Upper lobe of left lung (tissue), 6 donors: ENCODE data around the gene MYL10. TPM values are rescaled to one million over a fixed set of nuclear protein-coding genes. Genes with fewer than 3 reads are reported as not detected.

Source experiments
- ATAC-seq, 2 donors: fragments of 200-7000 bp; cut with Tn5 transposase; one replicate each; pipeline ENCODE4 v1.9.1; 2022; ENCODE audit warnings: mild to moderate bottlenecking in 2 of 2, moderate library complexity in 2 of 2; ENCODE audit not compliant: low FRiP score in 2 of 2
- DNase-seq, 2 donors: peaks; one replicate each; pipeline ENCODE4 v3.0.0-alpha.2; 2019 to 2020
- H3K27ac ChIP-seq, 4 donors: fragments of 200-600 bp; sonication (generic); one replicate each; pipeline ENCODE4 v1.5.1; 2016 to 2019
- H3K27me3 ChIP-seq, 4 donors: fragments of 200-600 bp; sonication (generic); one replicate each; pipeline ENCODE4 v1.5.1; 2017 to 2019
- H3K36me3 ChIP-seq, 4 donors: fragments of 200-600 bp; sonication (generic); one replicate each; pipeline ENCODE4 v1.5.1; 2016 to 2019
- H3K4me1 ChIP-seq, 4 donors: fragments of 200-600 bp; sonication (generic); one replicate each; pipeline ENCODE4 v1.5.1; 2018 to 2019
- H3K4me3 ChIP-seq, 4 donors: fragments of 200-600 bp; sonication (generic); one replicate each; pipeline ENCODE4 v1.5.1; 2017 to 2019; ENCODE audit warnings: mild to moderate bottlenecking in 2 of 4, moderate library complexity in 1 of 4
- H3K9me3 ChIP-seq, 4 donors: fragments of 200-600 bp; sonication (generic); one replicate each; pipeline ENCODE4 v1.5.1; 2018 to 2019
- CTCF ChIP-seq, 6 experiments: fragments of 450-650 bp in 4 of 6; fragments of 200-600 bp in 2 of 6; sonication (generic) in 2 of 6; IDR thresholded peaks; one replicate each; pipeline ENCODE4 v1.5.1; 2016 to 2019; ENCODE audit warnings: antibody characterized with exemption in 6 of 6
- EP300 ChIP-seq, 4 donors: sonication (generic); formaldehyde crosslinking; IDR thresholded peaks; one replicate each; pipeline ENCODE4 v1.5.1; 2017; ENCODE audit warnings: antibody characterized with exemption in 4 of 4, control low read depth in 2 of 4
- POLR2A ChIP-seq, 4 donors: fragments of 450-650 bp; IDR thresholded peaks; one replicate each; pipeline ENCODE4 v1.5.1; 2016 to 2017; ENCODE audit warnings: antibody characterized with exemption in 4 of 4, mild to moderate bottlenecking in 2 of 4
- POLR2AphosphoS5 ChIP-seq, 2 donors: sonication (generic); formaldehyde crosslinking; IDR thresholded peaks; one replicate each; pipeline ENCODE4 v1.5.1; 2017; ENCODE audit warnings: antibody characterized with exemption in 2 of 2
- WGBS, 2 donors: methylation state at CpG; one replicate each; pipeline ENCODE4 v1.1.5; 2017 to 2018; 5-methylcytosine and 5-hydroxymethylcytosine counted together
- total RNA-seq, 6 donors: library from RNA; depleted of rRNA in 4 of 6; stranded (reverse); fragments of >200 nt in 4 of 6; gene quantifications; one replicate each; pipeline versions ENCODE4 v1.1.0 to v1.2.1, GENCODE V29; 2016 to 2021
- donor health status: DM: no; HTN: no; CAD: no; lungs with moderate emphysema.
- donor health status: DM: no; HTN: yes; CAD: no; lungs with severe emphysema.

MYL10 gene
- total RNA-seq, 6 donors from 2014 or later: not detected

- DNase-seq: no peak
- 86 to 90% methylated on average over 9 of the region's 9 CpGs for WGBS, 2 donors
These were observed 40.8 kb downstream of the MYL10 start for GRCh38 chr7:101588131-101588935.

GRCh38 chr7:101586906-101587677 is 42.0 kb downstream of the MYL10 start:
- no peaks in the 10 kb centered on the region for H3K36me3 ChIP-seq
- no peak for ATAC-seq
- WGBS, 2 donors: 59 to 69% methylated on average over 12 of the region's 12 CpGs

More at GRCh38 chr7:101588131-101588935, 40.8 kb downstream of the MYL10 start:
- Histone ChIP-seq H3K4me1 (no peaks in the 10 kb centered on the region), H3K36me3 (no peaks in the 10 kb centered on the region), H3K4me3 (no peak overlapping the region), H3K27me3 (no peaks in the 10 kb centered on the region), H3K27ac (no peak overlapping the region), H3K9me3 (no peaks in the 10 kb centered on the region)
- no peak for ATAC-seq
- no peak for TF ChIP-seq POLR2AphosphoS5 (IDR thresholded peaks at IDR 0.05)
- TF ChIP-seq EP300 (IDR thresholded peaks at IDR 0.05): no peak
- no peak for TF ChIP-seq POLR2A (IDR thresholded peaks at IDR 0.05)
- no peak for TF ChIP-seq CTCF (IDR thresholded peaks at IDR 0.05)

GRCh38 chr7:101586078-101586905 is 42.8 kb downstream of the MYL10 start:
- Histone ChIP-seq H3K4me3 (no peak overlapping the region), H3K4me1 (no peaks in the 10 kb centered on the region), H3K9me3 (no peaks in the 10 kb centered on the region), H3K27ac (no peak overlapping the region), H3K27me3 (no peaks in the 10 kb centered on the region), H3K36me3 (no peaks in the 10 kb centered on the region)
- no peak for ATAC-seq
- peak in 1 of 2 donors; percentile 25 for DNase-seq
- WGBS, 2 donors: 77 to 79% methylated on average over 18 of the region's 18 CpGs
- no peak for TF ChIP-seq EP300 (IDR thresholded peaks at IDR 0.05)
- TF ChIP-seq POLR2A (IDR thresholded peaks at IDR 0.05): no peak
- TF ChIP-seq POLR2AphosphoS5 (IDR thresholded peaks at IDR 0.05): no peak
- no peak for TF ChIP-seq CTCF (IDR thresholded peaks at IDR 0.05)

More at GRCh38 chr7:101586906-101587677, 42.0 kb downstream of the MYL10 start:
- TF ChIP-seq EP300 (IDR thresholded peaks at IDR 0.05) (no peak), POLR2AphosphoS5 (IDR thresholded peaks at IDR 0.05) (no peak), POLR2A (IDR thresholded peaks at IDR 0.05) (no peak), CTCF (IDR thresholded peaks at IDR 0.05) (no peak)
- Histone ChIP-seq H3K9me3 (no peaks in the 10 kb centered on the region), H3K27me3 (no peaks in the 10 kb centered on the region), H3K27ac (no peak overlapping the region), H3K4me1 (no peaks in the 10 kb centered on the region), H3K4me3 (no peak overlapping the region)
- no peak for DNase-seq

GRCh38 chr7:101582971-101583370 is 46.1 kb downstream of the MYL10 start:
- Histone ChIP-seq H3K27ac (no peak overlapping the region), H3K27me3 (no peaks in the 10 kb centered on the region), H3K9me3 (no peaks in the 10 kb centered on the region), H3K4me3 (no peak overlapping the region), H3K36me3 (no peaks in the 10 kb centered on the region), H3K4me1 (no peaks in the 10 kb centered on the region)
- ATAC-seq (no peak), DNase-seq (no peak)
- WGBS, 2 donors: 91 to 93% methylated on average over 3 of the region's 3 CpGs
- TF ChIP-seq POLR2AphosphoS5 (IDR thresholded peaks at IDR 0.05) (no peak), POLR2A (IDR thresholded peaks at IDR 0.05) (no peak)

- Histone ChIP-seq H3K36me3 (no peaks in the 10 kb centered on the region), H3K4me1 (no peaks in the 10 kb centered on the region), H3K27ac (no peak overlapping the region), H3K27me3 (no peaks in the 10 kb centered on the region), H3K4me3 (no peak overlapping the region), H3K9me3 (no peaks in the 10 kb centered on the region)
- WGBS, 2 donors: 68 to 76% methylated on average over 10 of the region's 10 CpGs
- TF ChIP-seq EP300 (IDR thresholded peaks at IDR 0.05): no peak
- no peak for TF ChIP-seq POLR2A (IDR thresholded peaks at IDR 0.05)
- TF ChIP-seq POLR2AphosphoS5 (IDR thresholded peaks at IDR 0.05): no peak
- TF ChIP-seq CTCF (IDR thresholded peaks at IDR 0.05): no peak
- no peak for ATAC-seq
- DNase-seq: no peak
These were observed 47.2 kb downstream of the MYL10 start for GRCh38 chr7:101581891-101582290.
